Measurements from ENCODE around the gene KRT77.
"Not testable (repeated sequence)": the region's sequence is repeated elsewhere in the genome, so short reads cannot be mapped to it uniquely, and the experiment has no call there.

KRT77 gene

DNA sequence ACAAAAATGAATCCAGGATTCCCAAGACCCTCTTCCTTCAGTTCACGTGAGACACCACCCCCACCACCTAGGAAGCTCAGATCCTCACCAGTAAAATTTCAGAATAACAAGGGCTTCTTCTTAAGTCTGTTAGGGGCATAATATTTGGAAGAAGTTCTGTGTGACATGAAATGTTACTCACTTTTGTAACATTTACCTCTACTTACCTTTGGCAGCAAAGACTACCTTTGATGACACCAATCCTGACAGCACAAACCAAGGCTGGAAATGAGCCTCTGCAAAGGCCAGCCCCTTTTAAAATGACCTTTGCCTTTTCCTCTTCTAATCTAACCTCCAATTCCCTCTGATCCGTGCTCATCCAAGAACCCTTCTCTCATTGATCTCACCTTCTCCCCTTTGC is 19.4 kb upstream of the KRT77 start:
- DNase-seq: no peak

DNA sequence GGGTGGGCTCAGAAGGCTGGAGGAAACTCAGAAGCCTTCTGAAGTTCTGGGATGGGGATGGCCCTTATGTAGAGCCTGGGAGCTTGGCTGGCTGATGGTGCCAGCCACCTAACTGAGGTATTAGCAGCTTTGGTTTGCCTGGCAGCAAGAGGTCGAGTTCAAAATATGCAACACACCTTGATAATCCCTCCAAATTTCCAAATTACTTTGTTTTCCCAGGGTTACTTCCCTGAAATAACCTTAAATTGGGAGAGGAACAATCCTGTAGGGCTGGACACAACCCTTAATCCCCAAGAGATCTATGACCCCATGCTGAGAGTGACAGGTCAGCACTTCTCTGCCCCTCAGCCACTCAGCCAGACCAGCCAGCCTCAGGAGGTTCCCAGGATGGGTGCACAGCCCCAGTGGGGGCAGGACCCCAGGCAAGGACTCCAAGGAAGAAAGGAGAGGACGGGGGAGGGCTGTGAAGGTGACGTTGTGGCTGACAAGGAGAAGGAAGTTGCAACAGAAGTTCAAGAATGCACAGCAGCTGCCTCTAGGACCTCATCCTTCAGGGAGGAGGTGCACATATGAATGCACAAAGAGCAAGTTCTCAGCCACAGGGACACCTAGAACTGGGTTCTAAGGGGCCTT is 18.6 kb upstream of the KRT77 start:
- DNase-seq: no peak

DNA sequence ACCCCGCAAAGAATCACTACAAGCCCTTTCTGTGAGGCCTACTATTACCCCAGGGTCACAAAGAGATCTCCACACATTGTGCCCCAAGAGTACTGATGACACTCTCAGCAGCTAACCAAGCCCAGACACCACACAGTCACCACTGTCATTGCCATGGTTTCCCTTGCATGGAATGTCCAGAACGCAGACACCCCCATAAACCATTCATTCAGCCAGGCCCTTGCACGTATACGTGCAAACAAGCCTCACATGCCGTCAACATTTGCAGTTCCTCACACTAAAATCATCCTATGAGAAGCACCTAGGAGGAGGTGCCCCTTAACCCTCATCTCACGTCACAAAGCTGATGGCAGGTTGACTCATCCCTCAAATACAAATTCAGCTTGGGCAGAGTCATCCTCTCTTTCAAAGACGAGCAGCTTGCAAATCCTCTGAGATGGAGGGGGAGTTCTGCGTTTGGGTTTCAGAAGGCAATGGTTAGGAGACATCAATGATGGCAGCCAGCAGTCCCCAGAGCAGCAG is 17.1 kb upstream of the KRT77 start:
- no peak for DNase-seq

DNA sequence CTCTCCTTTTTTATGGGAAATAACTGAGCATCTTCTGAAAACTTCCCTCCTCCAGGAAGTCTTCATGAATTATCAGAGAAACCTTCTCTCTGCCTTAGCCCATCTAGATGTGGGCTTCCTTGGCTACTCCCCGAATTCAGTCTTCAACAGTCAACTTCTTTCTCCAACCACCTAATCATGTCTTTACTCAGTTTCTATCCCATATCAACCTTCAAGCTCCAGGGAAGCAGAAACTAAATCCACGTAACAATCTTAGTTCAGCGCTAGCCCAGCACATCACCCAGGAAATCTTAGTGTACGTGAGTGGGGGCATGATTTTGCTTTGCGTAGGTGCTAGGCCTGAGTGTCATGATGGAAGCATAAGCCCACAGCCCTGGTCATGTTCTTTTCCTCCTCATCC is 12.7 kb upstream of the KRT77 start:
- no peak for DNase-seq

DNA sequence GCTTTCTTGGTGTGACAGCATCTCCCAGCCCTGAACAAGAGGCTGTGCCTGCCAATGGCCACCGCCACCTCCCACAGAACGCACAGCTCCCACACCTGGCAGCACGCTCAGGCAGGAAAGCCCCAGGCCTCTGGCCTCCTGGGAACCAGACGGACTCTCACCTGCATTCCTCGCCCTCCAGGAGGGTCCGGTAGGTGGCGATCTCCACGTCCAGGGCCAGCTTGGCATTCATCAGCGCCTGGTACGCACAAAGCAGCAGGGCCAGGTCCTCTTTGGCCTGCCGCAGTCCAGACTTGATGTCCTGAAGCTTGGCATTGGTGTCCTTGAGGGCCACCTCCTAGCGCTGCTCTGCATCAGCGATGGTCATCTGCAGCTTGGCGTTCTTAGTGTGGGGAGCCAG is 12.1 kb upstream of the KRT77 start:
- no peak for DNase-seq

DNA sequence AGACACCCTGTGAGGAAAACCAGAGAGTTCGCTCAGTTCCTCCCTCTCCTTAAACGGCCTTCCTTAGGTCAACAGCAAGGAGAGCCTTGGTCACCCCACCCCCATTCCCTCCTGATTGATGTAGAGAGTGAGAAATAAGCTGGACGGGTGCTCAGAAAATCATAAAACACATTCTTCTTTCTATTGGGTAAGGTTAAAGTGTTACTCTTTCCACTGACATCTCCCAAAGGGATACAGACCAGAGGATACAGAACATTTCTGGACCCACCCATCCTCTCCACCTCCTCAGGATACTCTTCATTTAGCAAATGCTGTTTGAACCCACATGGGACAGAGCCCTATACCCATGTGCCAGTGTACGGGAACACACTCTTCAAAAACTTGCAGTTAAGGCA is 11.6 kb upstream of the KRT77 start:
- DNase-seq: no peak

DNA sequence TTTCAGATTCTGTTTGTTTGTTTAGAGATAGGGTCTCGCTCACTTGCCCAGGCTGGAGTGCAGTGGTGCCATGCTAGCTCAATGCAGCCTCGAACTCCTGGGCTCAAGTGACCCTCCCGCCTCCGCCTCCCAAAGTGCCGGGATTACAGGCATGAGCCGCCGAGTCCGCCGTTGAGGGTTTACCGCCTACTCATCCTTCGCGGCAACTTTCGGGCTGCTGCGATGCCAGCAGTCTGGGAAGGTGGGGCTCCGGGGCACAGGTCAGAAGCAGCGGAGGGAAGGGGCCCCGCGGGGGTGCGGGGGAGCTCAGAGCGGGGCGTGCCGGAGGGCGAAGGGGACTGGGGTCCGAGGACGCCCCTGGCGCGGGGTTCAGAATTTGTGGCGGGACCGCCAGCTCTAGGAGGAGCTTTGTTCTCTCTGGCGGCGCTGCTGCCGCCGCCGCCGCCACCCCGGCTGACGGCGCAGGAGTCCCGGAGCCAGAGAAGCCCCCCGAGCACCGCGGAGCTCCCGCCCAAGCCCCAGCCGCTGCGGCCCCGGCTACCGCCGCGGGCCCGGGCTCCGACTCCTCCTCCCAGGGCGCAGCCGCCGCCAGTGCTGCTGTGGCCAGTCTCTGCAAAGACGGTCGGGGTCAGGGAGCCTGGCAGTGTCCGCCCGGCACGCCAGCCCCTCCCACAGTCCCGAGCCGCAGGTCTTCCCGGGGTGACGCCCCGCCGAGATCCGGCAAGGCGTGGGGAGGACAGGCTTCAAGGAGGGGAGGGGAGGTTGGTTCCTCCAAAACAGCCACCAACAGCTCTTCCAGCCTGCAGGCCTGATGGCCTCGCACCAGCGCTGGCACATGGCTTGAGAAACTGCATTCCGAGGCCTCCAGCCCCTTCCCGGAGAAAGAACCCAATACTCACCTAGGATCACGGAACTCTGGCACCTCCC is 10.9 kb upstream of the KRT77 start:
- peak; percentile 45 for DNase-seq

DNA sequence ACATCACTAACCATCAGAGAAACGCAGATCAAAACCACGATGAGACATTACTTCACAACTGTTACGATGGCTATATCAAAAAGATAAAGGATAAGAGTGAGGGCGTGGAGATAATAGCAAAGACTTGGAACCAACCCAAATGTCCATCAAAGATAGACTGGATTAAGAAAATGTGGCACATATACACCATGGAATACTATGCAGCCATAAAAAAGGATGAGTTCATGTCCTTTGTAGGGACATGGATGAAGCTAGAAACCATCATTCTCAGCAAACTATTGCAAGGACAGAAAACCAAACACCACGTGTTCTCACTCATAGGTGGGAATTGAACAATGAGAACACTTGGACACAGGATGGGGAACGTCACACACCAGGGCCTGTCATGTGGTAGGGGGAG is 8.8 kb upstream of the KRT77 start:
- not testable (repeated sequence) for DNase-seq

DNA sequence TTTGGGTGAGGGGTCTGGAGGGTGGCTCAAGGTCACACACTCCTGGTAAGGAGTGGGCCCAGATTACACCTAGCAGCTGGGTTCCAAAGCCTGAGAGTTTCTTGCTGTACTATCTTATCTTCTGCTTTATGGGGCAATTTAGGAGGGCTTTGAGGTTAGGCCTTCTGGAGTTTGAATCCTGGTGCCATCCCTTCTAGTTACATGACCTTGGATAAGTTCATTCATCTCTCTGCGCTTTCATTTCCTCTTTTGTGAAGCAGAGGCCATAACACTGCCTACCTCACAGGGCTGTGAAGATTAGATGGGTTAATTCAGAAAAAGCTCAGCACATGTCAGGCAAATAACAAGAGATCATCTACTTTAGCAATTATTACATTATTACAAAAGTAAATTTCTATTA is 7.4 kb upstream of the KRT77 start:
- DNase-seq: no peak

DNA sequence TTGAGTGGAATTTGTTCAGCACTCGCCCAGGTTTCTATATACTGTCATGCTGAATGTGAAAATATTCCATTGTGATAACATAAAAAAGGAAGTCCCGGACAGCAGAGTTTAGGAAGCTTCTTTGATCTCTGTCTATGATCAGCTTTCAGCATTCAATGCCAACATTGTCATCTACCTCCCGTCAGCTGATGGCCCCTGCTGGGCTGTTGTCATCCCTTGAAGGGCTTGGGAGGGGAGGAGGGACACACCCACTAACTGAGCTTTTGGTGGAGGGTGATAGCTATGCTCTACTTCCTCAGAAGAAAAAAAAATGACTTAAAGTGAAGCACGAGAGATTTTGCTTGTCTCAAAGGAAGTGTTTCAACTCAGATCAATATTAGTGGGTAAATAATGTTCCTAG is 4.7 kb upstream of the KRT77 start:
- no peak for DNase-seq

DNA sequence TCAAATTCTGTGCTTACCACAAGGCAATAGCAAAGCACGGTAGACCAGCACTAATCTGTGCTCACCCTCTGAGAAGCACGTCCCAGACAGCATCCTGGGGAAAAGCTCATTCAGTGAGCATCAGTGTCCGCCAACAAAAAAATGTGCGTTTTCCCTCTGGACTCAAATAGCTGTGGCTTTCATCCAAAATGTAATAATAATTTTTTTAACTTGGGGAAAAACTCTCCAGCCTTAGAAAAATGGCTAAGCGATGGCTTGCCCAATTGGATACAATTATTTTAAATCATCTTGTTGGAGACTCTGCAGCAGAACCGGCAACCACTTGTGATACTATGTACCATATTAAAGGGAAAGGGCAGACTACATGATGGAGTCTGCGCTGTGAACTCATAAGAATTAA is 1.1 kb upstream of the KRT77 start:
- no peak for DNase-seq

DNA sequence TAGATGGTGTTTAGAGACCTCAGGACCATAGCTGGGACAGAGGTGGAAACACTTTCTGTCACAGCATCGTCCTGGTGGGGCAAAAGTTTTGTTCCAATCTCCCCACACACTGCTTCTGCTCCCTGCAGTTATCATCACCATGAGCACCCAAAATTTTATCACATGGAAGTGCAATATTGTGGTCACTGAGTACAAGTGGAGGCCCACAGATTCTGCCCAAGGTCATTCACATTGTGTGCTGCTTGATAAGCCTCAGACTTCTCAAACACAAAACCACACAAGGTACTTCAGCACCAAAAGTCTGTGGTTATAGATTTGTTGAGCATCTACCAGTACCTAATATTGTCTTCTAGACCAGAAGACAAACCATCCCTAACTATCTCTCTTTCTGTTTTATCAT is 554 bp upstream of the KRT77 start:
- DNase-seq: no peak

DNA sequence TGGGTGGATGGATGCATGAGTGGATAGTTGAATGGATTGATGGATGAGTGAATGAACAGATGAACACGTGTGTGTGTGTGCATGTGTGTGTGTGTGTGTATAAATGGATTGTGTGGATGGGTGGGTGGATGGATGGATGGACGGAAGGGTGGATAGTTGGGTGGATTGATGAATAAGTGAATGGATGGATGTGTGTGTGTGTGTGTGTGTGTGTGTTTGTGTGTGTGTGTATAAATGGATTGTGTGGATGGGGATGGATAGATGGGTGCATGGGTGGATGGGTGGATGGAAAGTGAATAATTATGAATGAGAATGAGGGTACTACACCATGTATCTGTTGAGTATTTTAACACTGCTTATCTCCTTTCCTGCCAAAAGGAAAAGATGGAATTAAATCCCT is 986 bp downstream of the KRT77 start:
- DNase-seq: no peak

DNA sequence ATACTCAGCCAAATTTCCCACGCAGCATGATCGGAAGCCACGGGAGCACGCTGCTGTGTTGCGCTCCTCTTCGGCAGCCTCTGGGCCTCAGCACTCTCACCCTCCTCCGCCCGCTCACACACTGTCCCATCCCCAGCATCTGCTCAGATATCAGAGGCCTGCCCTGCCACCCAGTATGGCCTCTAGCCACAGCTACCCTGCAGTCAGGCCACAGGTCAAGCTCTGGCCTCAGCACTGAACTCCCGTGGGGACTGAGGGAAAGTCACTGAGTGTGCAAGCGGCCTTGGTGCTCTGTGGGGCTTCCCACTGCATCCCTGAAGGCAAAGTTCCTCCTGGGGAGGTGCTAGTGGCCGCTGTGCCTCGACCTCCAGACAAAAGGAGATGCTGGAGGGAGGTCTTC is 2.0 kb downstream of the KRT77 start:
- no peak for DNase-seq

DNA sequence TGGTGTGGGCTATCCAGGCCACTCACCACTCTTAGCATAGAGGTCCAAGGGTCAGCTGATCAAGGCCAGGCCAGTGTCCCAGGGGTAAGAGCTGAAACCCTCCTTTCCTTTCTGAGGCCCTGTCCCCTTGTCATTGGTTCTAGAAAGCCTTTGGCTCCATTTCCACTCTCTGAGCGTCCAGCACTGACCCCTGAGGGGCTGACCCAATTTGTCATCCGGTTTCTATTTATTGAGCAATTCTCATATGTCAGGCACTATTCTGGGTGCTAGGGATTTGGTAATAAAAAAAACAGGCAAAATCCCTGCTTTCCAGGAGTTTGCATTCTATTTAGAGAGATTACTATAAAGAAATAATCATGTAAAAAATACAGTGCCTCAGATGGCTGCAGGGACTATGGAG is 3.4 kb downstream of the KRT77 start:
- DNase-seq: no peak

DNA sequence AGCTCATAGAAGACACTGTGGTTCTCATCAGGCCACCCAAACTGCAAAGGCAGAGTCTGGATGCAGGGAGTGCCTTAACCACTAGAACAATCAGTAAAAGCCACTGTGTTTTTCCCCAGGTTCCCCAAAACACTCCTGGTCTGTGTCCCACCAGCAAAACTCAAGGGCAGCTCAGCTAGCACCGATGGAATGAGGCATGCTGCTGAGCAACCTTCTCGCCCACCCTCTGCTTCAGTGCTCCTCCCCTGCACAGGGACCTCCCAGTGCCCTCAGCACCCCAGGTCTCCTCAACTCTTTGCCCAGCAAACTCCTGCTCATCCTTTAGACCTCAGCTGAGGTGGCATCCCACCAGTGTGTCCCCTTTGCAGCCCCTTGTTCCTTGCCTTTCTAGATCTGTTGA is 4.0 kb downstream of the KRT77 start:
- no peak for DNase-seq

DNA sequence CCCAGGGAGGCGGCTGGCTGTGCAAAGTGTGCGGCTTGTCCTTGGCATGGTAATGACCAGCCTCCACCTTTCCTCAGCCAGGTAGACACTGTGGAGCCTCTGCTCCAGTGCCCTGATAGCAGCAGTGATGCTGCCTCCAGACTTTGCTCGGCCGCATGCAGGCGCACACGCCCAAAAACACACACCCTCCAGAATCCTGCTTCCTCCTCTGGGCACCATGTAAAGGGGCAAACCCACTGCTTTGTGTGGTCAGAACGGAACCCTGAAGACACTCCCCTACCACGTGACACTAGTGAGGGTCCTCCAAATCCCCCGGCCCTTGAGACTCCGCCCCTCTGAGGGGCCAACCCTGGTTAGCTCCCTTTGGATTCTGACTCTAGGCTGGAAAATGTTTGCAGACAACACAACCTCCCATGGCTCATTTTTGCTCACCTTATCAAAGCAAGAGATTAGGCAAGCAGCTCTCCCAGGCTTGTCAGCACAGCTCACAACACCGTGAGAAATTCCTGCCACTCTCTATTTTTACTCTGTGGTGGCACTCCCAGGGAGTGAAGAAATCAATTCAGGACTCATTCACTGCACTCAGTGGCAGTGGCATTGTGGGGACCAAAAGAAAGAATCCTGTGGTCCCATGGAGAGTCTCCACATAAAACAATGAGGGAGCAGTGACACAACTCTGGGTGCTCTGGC is 4.5 kb downstream of the KRT77 start:
- no peak for DNase-seq

DNA sequence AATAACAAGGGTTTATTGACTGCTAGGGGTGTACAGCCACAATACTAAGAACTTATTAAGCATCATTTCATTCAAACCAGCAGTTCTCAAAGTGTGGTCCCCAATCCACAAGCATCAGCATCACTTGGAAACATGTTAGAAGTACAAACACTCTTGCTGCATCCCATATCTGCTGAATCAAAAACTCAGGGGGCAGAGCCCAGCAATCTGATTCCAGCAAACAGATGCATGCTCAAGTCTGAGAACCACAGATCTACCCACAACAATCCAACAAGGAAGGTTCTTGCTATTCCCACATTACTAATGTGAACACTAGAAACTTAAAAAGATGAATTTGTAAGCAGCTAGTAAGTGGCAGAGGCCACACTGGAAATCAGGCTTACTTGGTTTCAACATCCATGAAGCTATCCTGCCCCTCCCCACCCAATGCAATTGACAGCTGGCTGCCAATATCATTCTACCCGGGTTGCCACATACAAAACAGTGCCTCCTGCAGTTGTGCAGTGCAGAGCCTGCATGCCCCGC is 6.2 kb downstream of the KRT77 start:
- no peak for DNase-seq

DNA sequence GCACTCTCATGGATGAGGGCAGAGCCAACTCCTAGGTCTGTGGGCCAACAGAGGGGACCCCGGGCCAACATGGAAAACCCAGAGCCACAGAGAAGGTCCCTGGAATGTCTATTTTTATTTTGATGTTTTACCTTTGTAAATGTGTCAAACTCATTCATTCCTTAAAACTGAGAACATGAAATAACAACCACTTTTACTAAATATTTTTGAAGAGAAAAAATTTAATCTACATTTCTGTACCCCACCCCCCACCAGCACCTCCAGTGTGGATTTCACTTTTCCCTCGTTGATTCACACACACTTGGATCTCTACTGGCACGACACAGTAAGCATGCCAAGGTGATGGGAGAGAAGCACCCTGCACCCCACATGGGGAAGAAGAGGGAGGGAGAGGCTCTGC is 6.7 kb downstream of the KRT77 start:
- no peak for DNase-seq

DNA sequence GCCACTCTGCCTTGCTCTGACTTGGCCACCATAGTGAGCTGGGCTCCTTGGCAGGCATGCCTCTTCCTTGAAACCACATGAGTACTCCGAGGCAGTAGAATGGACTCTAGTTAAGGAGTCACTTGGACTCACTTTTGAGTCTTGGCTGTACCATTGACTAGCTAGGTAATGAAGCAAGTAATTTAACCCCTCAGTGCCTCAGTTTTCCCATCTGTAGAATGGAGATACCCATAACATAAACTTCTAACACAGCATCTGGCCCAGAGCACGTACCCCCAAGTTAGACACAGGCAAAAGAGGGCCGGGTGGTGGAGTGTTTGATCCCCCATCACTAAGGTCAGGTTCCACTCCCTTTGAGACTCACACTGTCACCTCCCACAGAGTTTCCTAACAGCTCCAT is 8.3 kb downstream of the KRT77 start:
- no peak for DNase-seq

DNA sequence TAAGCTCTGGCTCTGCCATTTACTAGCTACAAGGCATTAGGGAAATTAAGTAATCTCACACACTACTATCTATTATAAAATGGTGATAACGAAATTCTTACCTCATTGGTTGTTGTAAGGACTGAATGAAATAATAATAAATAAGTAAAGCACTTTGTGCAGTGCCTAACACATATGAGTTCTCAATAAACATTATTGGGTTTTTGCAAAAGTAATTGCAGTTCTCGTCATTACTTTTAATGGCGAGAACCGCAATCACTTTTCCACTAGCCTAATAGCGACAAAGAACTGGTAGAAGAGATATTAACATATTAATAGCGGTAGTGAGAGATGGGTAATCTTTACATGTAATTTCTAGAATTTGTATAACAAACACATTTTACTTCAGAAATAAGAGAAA is 9.2 kb downstream of the KRT77 start:
- no peak for DNase-seq

DNA sequence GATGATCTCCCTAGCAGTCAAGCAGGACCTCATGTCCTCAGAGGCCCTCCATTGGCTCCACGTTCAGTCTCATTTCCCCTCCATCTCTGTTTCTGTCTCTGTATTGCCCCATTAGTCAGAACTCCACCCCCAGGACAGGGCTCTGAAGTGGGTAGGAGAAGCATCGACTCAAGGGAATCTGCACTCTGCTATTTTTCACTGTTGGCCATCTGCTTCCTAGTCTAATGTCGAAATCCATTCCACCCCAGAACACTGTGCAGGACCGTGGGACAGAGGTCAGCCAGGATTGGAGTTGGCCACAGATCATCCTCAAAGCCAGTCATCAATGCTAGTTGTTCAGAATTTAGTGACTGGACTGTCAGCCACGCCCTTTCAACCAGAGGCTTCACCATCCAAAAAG is 10.1 kb downstream of the KRT77 start:
- no peak for DNase-seq

DNA sequence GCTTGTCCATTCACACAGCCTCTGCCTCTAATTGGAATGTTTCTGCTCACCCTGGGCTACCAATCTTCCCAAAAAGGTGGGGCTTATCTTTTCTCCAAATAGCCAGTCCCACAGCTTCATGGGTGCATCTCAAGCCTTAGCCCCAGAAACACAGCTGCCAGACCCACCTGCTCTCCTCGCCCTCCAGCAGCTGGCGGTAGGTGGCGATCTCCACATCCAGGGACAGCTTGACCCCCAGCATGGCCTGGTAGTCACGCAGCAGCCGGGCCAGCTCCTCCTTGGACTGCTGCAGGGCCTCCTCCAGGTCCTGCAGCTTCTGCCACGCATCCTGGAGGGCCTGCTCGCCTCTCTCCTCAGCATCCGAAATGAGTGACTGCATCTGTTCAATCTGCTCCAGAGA is 11.1 kb downstream of the KRT77 start:
- DNase-seq: no peak

Data from right kidney (tissue), 1 donor.